GM12873 (cell line): ENCODE data around the gene TRNP1.

Experiments used
- CTCF ChIP-seq: IDR thresholded peaks from 2 replicates; pipeline ENCODE4 v1.5.1; 2012; ENCODE audit warnings: low read depth, mild to moderate bottlenecking, moderate library complexity, low read length, control low read depth; ENCODE audit not compliant: insufficient read depth; ENCODE audit errors: missing control alignments

Gene TRNP1

GRCh38 chr1:26951216-26951615, 42.3 kb upstream of the TRNP1 start:
- no peak for TF ChIP-seq CTCF

- no peak for TF ChIP-seq CTCF
These were observed 41.5 kb upstream of the TRNP1 start for GRCh38 chr1:26951821-26952497.

- TF ChIP-seq CTCF: no peak
These were observed 40.1 kb upstream of the TRNP1 start for GRCh38 chr1:26953374-26953773.

GRCh38 chr1:26956321-26956720, 37.2 kb upstream of the TRNP1 start:
- TF ChIP-seq CTCF: no peak

- no peak for TF ChIP-seq CTCF
These were observed 36.2 kb upstream of the TRNP1 start for GRCh38 chr1:26957306-26957705.

GRCh38 chr1:26959270-26959669, 34.2 kb upstream of the TRNP1 start:
- TF ChIP-seq CTCF: no peak

GRCh38 chr1:26959722-26960624, 33.5 kb upstream of the TRNP1 start, which contains the start of gene KDF1:
TSS of gene KDF1 (minus strand) at chr1:26960468. CDS start at chr1:26952380, 8,088 bp downstream.
- no peak for TF ChIP-seq CTCF
